Mesothelial cell of epicardium (in vitro differentiated cells): Measurements from ENCODE around the gene PDIA5. TPM values are rescaled to one million over a fixed set of nuclear protein-coding genes. Genes with fewer than 3 reads are reported as not detected.

Experiments used
- DNase-seq, 2 experiments: peaks; one replicate each; pipeline ENCODE4 v3.0.0; 2021; ENCODE audit warnings: low spot score in 2 of 2; ENCODE audit not compliant: unreplicated experiment in 2 of 2
- H3K27ac Mint-ChIP-seq: 2 replicates; pipeline ENCODE4 v1.8.0; 2021; ENCODE audit warnings: mixed read lengths
- H3K27me3 Mint-ChIP-seq: 2 replicates; pipeline ENCODE4 v1.8.0; 2021; ENCODE audit warnings: low read depth, mixed read lengths
- H3K36me3 Mint-ChIP-seq: 2 replicates; pipeline ENCODE4 v1.8.0; 2021; ENCODE audit warnings: mixed read lengths
- H3K4me1 Mint-ChIP-seq: 2 replicates; pipeline ENCODE4 v1.8.0; 2021; ENCODE audit warnings: mixed read lengths
- H3K4me3 Mint-ChIP-seq: 2 replicates; pipeline ENCODE4 v1.8.0; 2021; ENCODE audit warnings: mild to moderate bottlenecking, moderate library complexity, mixed read lengths
- H3K9me3 Mint-ChIP-seq: 2 replicates; pipeline ENCODE4 v1.8.0; 2021; ENCODE audit warnings: mixed read lengths
- CTCF ChIP-seq: fragments of 200-600 bp; sonication (generic); IDR thresholded peaks from one replicate; pipeline ENCODE4 v1.5.0; 2021; ENCODE audit warnings: antibody characterized with exemption; ENCODE audit not compliant: unreplicated experiment
- total RNA-seq: library from RNA; stranded (reverse); gene quantifications from 3 replicates; pipeline ENCODE4 v1.2.1, GENCODE V29; 2021

PDIA5 gene
- total RNA-seq, 1 donor from 2014 or later: 19.1 TPM

GRCh38 chr3:123123716-123124616 is 57.1 kb downstream of the PDIA5 start:
- Mint-ChIP-seq H3K36me3 (peaks cover 18% of the 10 kb centered on the region), H3K27me3 (no peaks in the 10 kb centered on the region), H3K27ac (no peak overlapping the region), H3K4me3 (no peak overlapping the region), H3K9me3 (no peaks in the 10 kb centered on the region), H3K4me1 (peaks cover 8% of the 10 kb centered on the region)
- no peak for TF ChIP-seq CTCF
- no peak for DNase-seq

GRCh38 chr3:123124971-123125370 is 58.1 kb downstream of the PDIA5 start:
- Mint-ChIP-seq H3K9me3 (no peaks in the 10 kb centered on the region), H3K4me1 (peaks cover 8% of the 10 kb centered on the region), H3K27ac (peak overlapping the region; percentile 13), H3K27me3 (no peaks in the 10 kb centered on the region), H3K4me3 (no peak overlapping the region), H3K36me3 (peaks cover 20% of the 10 kb centered on the region)
- TF ChIP-seq CTCF: no peak
- DNase-seq: no peak

GRCh38 chr3:123126031-123126430 is 59.2 kb downstream of the PDIA5 start:
- no peak for DNase-seq
- H3K4me1 Mint-ChIP-seq: peaks cover 8% of the 10 kb centered on the region
- H3K4me3 Mint-ChIP-seq: no peak overlapping the region
- H3K9me3 Mint-ChIP-seq: no peaks in the 10 kb centered on the region
- no peaks in the 10 kb centered on the region for H3K27me3 Mint-ChIP-seq
- peak overlapping the region; percentile 32 for H3K27ac Mint-ChIP-seq
- H3K36me3 Mint-ChIP-seq: peaks cover 20% of the 10 kb centered on the region
- TF ChIP-seq CTCF: no peak

GRCh38 chr3:123126653-123127052 is 59.8 kb downstream of the PDIA5 start:
- Mint-ChIP-seq H3K4me3 (no peak overlapping the region), H3K4me1 (peaks cover 8% of the 10 kb centered on the region), H3K27me3 (no peaks in the 10 kb centered on the region), H3K27ac (no peak overlapping the region), H3K9me3 (no peaks in the 10 kb centered on the region), H3K36me3 (peaks cover 17% of the 10 kb centered on the region)
- TF ChIP-seq CTCF: no peak
- DNase-seq: no peak

GRCh38 chr3:123129092-123129491 is 62.3 kb downstream of the PDIA5 start:
- Mint-ChIP-seq H3K27ac (no peak overlapping the region), H3K9me3 (no peaks in the 10 kb centered on the region), H3K27me3 (no peaks in the 10 kb centered on the region), H3K36me3 (peaks cover 13% of the 10 kb centered on the region), H3K4me3 (no peak overlapping the region), H3K4me1 (peaks cover 8% of the 10 kb centered on the region)
- TF ChIP-seq CTCF: no peak
- DNase-seq: no peak
